ENCODE measurements around the gene COG6.
A peak's percentile ranks its signal among the peaks of the same experiment; 100 is the strongest.

Gene COG6

GRCh38 chr13:39655569-39656324 lies at the start of gene COG6:
COG6 (plus strand) TSS chr13:39655662; CDS start chr13:39655727, 65 bp downstream.
- Histone ChIP-seq H3K4me1 (ENCODE audit: control insufficient read depth in 1 of 2, insufficient read depth in 2 of 2, low read length in 2 of 2) (peaks cover 0 to 19% of the 10 kb centered on the region in 2 donors), H3K27ac (ENCODE audit: low read length) (no peak within 1 kb of the TSS), H3K27me3 (ENCODE audit: low read depth, low read length) (no peaks in the 10 kb centered on the region), H3K9me3 (ENCODE audit: control insufficient read depth in 1 of 2, low read length in 2 of 2) (no peaks in the 10 kb centered on the region), H3K4me3 (ENCODE audit: low read depth in 1 of 2, low read length in 2 of 2) (peak within 1 kb of the TSS; percentile 90 to 95), H3K36me3 (ENCODE audit: control insufficient read depth in 1 of 2, insufficient read depth in 2 of 2, low read length in 2 of 2) (peaks cover 2 to 4% of the 10 kb centered on the region in 2 donors)

GRCh38 chr13:39605677-39606320 lies 49.7 kb upstream of the COG6 start:
- peaks cover 5 to 6% of the 10 kb centered on the region in 2 donors for H3K4me1 ChIP-seq (ENCODE audit: control insufficient read depth in 1 of 2, insufficient read depth in 2 of 2, low read length in 2 of 2)
- H3K27me3 ChIP-seq (ENCODE audit: low read depth, low read length): no peaks in the 10 kb centered on the region
- H3K36me3 ChIP-seq (ENCODE audit: control insufficient read depth in 1 of 2, insufficient read depth in 2 of 2, low read length in 2 of 2): peaks cover 0 to 3% of the 10 kb centered on the region in 2 donors
- no peak overlapping the region for H3K4me3 ChIP-seq (ENCODE audit: low read depth in 1 of 2, low read length in 2 of 2)
- H3K9me3 ChIP-seq (ENCODE audit: control insufficient read depth in 1 of 2, low read length in 2 of 2): no peaks in the 10 kb centered on the region
- no peak overlapping the region for H3K27ac ChIP-seq (ENCODE audit: low read length)

GRCh38 chr13:39607876-39608275 lies 47.6 kb upstream of the COG6 start:
- no peaks in the 10 kb centered on the region for H3K4me1 ChIP-seq (ENCODE audit: control insufficient read depth in 1 of 2, insufficient read depth in 2 of 2, low read length in 2 of 2)
- no peak overlapping the region for H3K27ac ChIP-seq (ENCODE audit: low read length)
- no peaks in the 10 kb centered on the region for H3K9me3 ChIP-seq (ENCODE audit: control insufficient read depth in 1 of 2, low read length in 2 of 2)
- no peaks in the 10 kb centered on the region for H3K36me3 ChIP-seq (ENCODE audit: control insufficient read depth in 1 of 2, insufficient read depth in 2 of 2, low read length in 2 of 2)
- no peaks in the 10 kb centered on the region for H3K27me3 ChIP-seq (ENCODE audit: low read depth, low read length)
- no peak overlapping the region for H3K4me3 ChIP-seq (ENCODE audit: low read depth in 1 of 2, low read length in 2 of 2)

GRCh38 chr13:39612023-39612637 lies 43.3 kb upstream of the COG6 start:
- no peaks in the 10 kb centered on the region for H3K9me3 ChIP-seq (ENCODE audit: control insufficient read depth in 1 of 2, low read length in 2 of 2)
- H3K27ac ChIP-seq (ENCODE audit: low read length): no peak overlapping the region
- no peaks in the 10 kb centered on the region for H3K36me3 ChIP-seq (ENCODE audit: control insufficient read depth in 1 of 2, insufficient read depth in 2 of 2, low read length in 2 of 2)
- H3K4me3 ChIP-seq (ENCODE audit: low read depth in 1 of 2, low read length in 2 of 2): no peak overlapping the region
- H3K4me1 ChIP-seq (ENCODE audit: control insufficient read depth in 1 of 2, insufficient read depth in 2 of 2, low read length in 2 of 2): no peaks in the 10 kb centered on the region
- H3K27me3 ChIP-seq (ENCODE audit: low read depth, low read length): no peaks in the 10 kb centered on the region

GRCh38 chr13:39616087-39616694 lies 39.3 kb upstream of the COG6 start:
- no peak overlapping the region for H3K4me3 ChIP-seq (ENCODE audit: low read depth in 1 of 2, low read length in 2 of 2)
- no peaks in the 10 kb centered on the region for H3K36me3 ChIP-seq (ENCODE audit: control insufficient read depth in 1 of 2, insufficient read depth in 2 of 2, low read length in 2 of 2)
- H3K27ac ChIP-seq (ENCODE audit: low read length): no peak overlapping the region
- H3K4me1 ChIP-seq (ENCODE audit: control insufficient read depth in 1 of 2, insufficient read depth in 2 of 2, low read length in 2 of 2): no peaks in the 10 kb centered on the region
- H3K9me3 ChIP-seq (ENCODE audit: control insufficient read depth in 1 of 2, low read length in 2 of 2): no peaks in the 10 kb centered on the region
- no peaks in the 10 kb centered on the region for H3K27me3 ChIP-seq (ENCODE audit: low read depth, low read length)

GRCh38 chr13:39618561-39618960 lies 36.9 kb upstream of the COG6 start:
- Histone ChIP-seq H3K27me3 (ENCODE audit: low read depth, low read length) (no peaks in the 10 kb centered on the region), H3K36me3 (ENCODE audit: control insufficient read depth in 1 of 2, insufficient read depth in 2 of 2, low read length in 2 of 2) (no peaks in the 10 kb centered on the region), H3K4me3 (ENCODE audit: low read depth in 1 of 2, low read length in 2 of 2) (no peak overlapping the region), H3K27ac (ENCODE audit: low read length) (no peak overlapping the region), H3K4me1 (ENCODE audit: control insufficient read depth in 1 of 2, insufficient read depth in 2 of 2, low read length in 2 of 2) (no peaks in the 10 kb centered on the region), H3K9me3 (ENCODE audit: control insufficient read depth in 1 of 2, low read length in 2 of 2) (no peaks in the 10 kb centered on the region)

- no peaks in the 10 kb centered on the region for H3K27me3 ChIP-seq (ENCODE audit: low read depth, low read length)
- no peaks in the 10 kb centered on the region for H3K36me3 ChIP-seq (ENCODE audit: control insufficient read depth in 1 of 2, insufficient read depth in 2 of 2, low read length in 2 of 2)
- no peaks in the 10 kb centered on the region for H3K9me3 ChIP-seq (ENCODE audit: control insufficient read depth in 1 of 2, low read length in 2 of 2)
- H3K4me1 ChIP-seq (ENCODE audit: control insufficient read depth in 1 of 2, insufficient read depth in 2 of 2, low read length in 2 of 2): no peaks in the 10 kb centered on the region
- no peak overlapping the region for H3K27ac ChIP-seq (ENCODE audit: low read length)
- no peak overlapping the region for H3K4me3 ChIP-seq (ENCODE audit: low read depth in 1 of 2, low read length in 2 of 2)
Observed at GRCh38 chr13:39623466-39623865, 32.0 kb upstream of the COG6 start.

- Histone ChIP-seq H3K27me3 (ENCODE audit: low read depth, low read length) (no peaks in the 10 kb centered on the region), H3K9me3 (ENCODE audit: control insufficient read depth in 1 of 2, low read length in 2 of 2) (peaks cover 0 to 10% of the 10 kb centered on the region in 2 donors), H3K4me1 (ENCODE audit: control insufficient read depth in 1 of 2, insufficient read depth in 2 of 2, low read length in 2 of 2) (no peaks in the 10 kb centered on the region), H3K27ac (ENCODE audit: low read length) (no peak overlapping the region), H3K36me3 (ENCODE audit: control insufficient read depth in 1 of 2, insufficient read depth in 2 of 2, low read length in 2 of 2) (no peaks in the 10 kb centered on the region), H3K4me3 (ENCODE audit: low read depth in 1 of 2, low read length in 2 of 2) (no peak overlapping the region)
Observed at GRCh38 chr13:39631307-39631706, 24.2 kb upstream of the COG6 start.

GRCh38 chr13:39632994-39633393 lies 22.5 kb upstream of the COG6 start:
- H3K4me1 ChIP-seq (ENCODE audit: control insufficient read depth in 1 of 2, insufficient read depth in 2 of 2, low read length in 2 of 2): no peaks in the 10 kb centered on the region
- H3K27me3 ChIP-seq (ENCODE audit: low read depth, low read length): no peaks in the 10 kb centered on the region
- H3K9me3 ChIP-seq (ENCODE audit: control insufficient read depth in 1 of 2, low read length in 2 of 2): peaks cover 0 to 10% of the 10 kb centered on the region in 2 donors
- H3K27ac ChIP-seq (ENCODE audit: low read length): no peak overlapping the region
- no peak overlapping the region for H3K4me3 ChIP-seq (ENCODE audit: low read depth in 1 of 2, low read length in 2 of 2)
- H3K36me3 ChIP-seq (ENCODE audit: control insufficient read depth in 1 of 2, insufficient read depth in 2 of 2, low read length in 2 of 2): no peaks in the 10 kb centered on the region

GRCh38 chr13:39635564-39635963 lies 19.9 kb upstream of the COG6 start:
- Histone ChIP-seq H3K27ac (ENCODE audit: low read length) (no peak overlapping the region), H3K9me3 (ENCODE audit: control insufficient read depth in 1 of 2, low read length in 2 of 2) (peaks cover 0 to 10% of the 10 kb centered on the region in 2 donors), H3K4me1 (ENCODE audit: control insufficient read depth in 1 of 2, insufficient read depth in 2 of 2, low read length in 2 of 2) (no peaks in the 10 kb centered on the region), H3K27me3 (ENCODE audit: low read depth, low read length) (no peaks in the 10 kb centered on the region), H3K4me3 (ENCODE audit: low read depth in 1 of 2, low read length in 2 of 2) (no peak overlapping the region), H3K36me3 (ENCODE audit: control insufficient read depth in 1 of 2, insufficient read depth in 2 of 2, low read length in 2 of 2) (no peaks in the 10 kb centered on the region)

- Histone ChIP-seq H3K27ac (ENCODE audit: low read length) (no peak overlapping the region), H3K4me3 (ENCODE audit: low read depth in 1 of 2, low read length in 2 of 2) (no peak overlapping the region), H3K9me3 (ENCODE audit: control insufficient read depth in 1 of 2, low read length in 2 of 2) (no peaks in the 10 kb centered on the region), H3K36me3 (ENCODE audit: control insufficient read depth in 1 of 2, insufficient read depth in 2 of 2, low read length in 2 of 2) (no peaks in the 10 kb centered on the region), H3K4me1 (ENCODE audit: control insufficient read depth in 1 of 2, insufficient read depth in 2 of 2, low read length in 2 of 2) (no peaks in the 10 kb centered on the region), H3K27me3 (ENCODE audit: low read depth, low read length) (no peaks in the 10 kb centered on the region)
Observed at GRCh38 chr13:39637890-39638289, 17.6 kb upstream of the COG6 start.

Data from muscle layer of duodenum (tissue), 2 donors.